ENCODE results near the gene TRIM46.

GRCh38 chr1:155127105-155127966 is 46.3 kb upstream of the TRIM46 start, which contains the start of gene EFNA1:
- TF ChIP-seq CTCF (IDR thresholded peaks at IDR 0.05; ENCODE audit: insufficient read depth, low read length), result no peak
- no peak for TF ChIP-seq REST (IDR thresholded peaks at IDR 0.05; ENCODE audit: insufficient replicate concordance, low read depth)
- no peak for TF ChIP-seq GABPA (IDR thresholded peaks at IDR 0.05; ENCODE audit: low read depth)
- no peak for TF ChIP-seq POLR2AphosphoS5 (IDR thresholded peaks at IDR 0.05; ENCODE audit: low read depth)
